Measurements from ENCODE around the gene VPS13D. TPM values are rescaled to one million over a fixed set of nuclear protein-coding genes. Genes with fewer than 3 reads are reported as not detected.

The VPS13D gene
- total and polyA plus RNA-seq, 2 of the 4 experiments (the other 2 are of a cell fraction) = 9.0 to 16.3 TPM

- no peak overlapping the region for H2AK5ac ChIP-seq (ENCODE audit: low read depth, low read length)
- ChIA-PET CTCF (interaction anchor here (1.0 to 1.6 kb wide), 5 partner anchors 11 to 152 kb away, joined by 3 to 6 read pairs (median 3); no protein-coding TSS in a partner anchor), POLR2A (ENCODE audit: unreplicated experiment) (interaction anchor here (0.6 kb wide), 1 partner anchor 16 kb away, joined by 3 read pairs; no protein-coding TSS in a partner anchor)
- no peaks in the 10 kb centered on the region for H3K9me1 ChIP-seq (ENCODE audit: insufficient read depth, low read length)
- no peak overlapping the region for H2BK5ac ChIP-seq (ENCODE audit: low read depth, low read length, poor library complexity, severe bottlenecking)
- H3K27me3 ChIP-seq (ENCODE audit: control insufficient read depth, insufficient read depth, low read length) = no peaks in the 10 kb centered on the region
- in situ Hi-C loops (cut with MboI; ENCODE audit: low sequenced_read_pairs) (no loop called here), dilution Hi-C loops (cut with HindIII; ENCODE audit: low sequenced_read_pairs, unreplicated experiment) (no loop called here), intact Hi-C loops (cut with micrococcal nuclease) (loop anchor here (1.0 to 5.0 kb wide), 2 partner anchors 152 to 1146 kb away; no protein-coding TSS in a partner anchor)
- H3K23ac ChIP-seq (ENCODE audit: low read depth, low read length) = no peak overlapping the region
- ATAC-seq (ENCODE audit: low read depth) = peak; percentile 80
- no peak overlapping the region for H2AFZ ChIP-seq (replicated peaks; ENCODE audit: low read length, poor library complexity)
- DNase-seq = peak; percentile 51
- H3K4ac ChIP-seq (ENCODE audit: low read depth, low read length) = no peak overlapping the region
- no peak overlapping the region for H2AK9ac ChIP-seq (replicated peaks; ENCODE audit: low read depth, low read length, poor library complexity)
- H3K4me1 ChIP-seq (ENCODE audit: control insufficient read depth, insufficient read depth, low read length) = no peaks in the 10 kb centered on the region
- no peak overlapping the region; the same call in 1 of the 2 replicates for H3K56ac ChIP-seq (ENCODE audit: extremely low read depth, insufficient read depth, low read length)
- no peaks in the 10 kb centered on the region; the same call in 1 of the 2 replicates for H4K20me1 ChIP-seq (ENCODE audit: insufficient read depth, low read length)
- no peaks in the 10 kb centered on the region for H3K9me3 ChIP-seq (ENCODE audit: control insufficient read depth, insufficient read depth, low read length)
- H4K5ac ChIP-seq (ENCODE audit: low read depth, low read length) = no peak overlapping the region
- H2BK20ac ChIP-seq (ENCODE audit: low read depth, low read length) = no peak overlapping the region
- H3K4me3 ChIP-seq (ENCODE audit: insufficient read depth, low read depth, low read length) = no peak overlapping the region
- H2BK15ac ChIP-seq (ENCODE audit: low read depth, low read length) = no peak overlapping the region
- peaks cover 0 to 7% of the 10 kb centered on the region in 2 experiments; a peak in 1 of 4 replicates for H3K79me1 ChIP-seq (ENCODE audit: low read depth in 1 of 2, low read length in 2 of 2)
- H3K27ac ChIP-seq (ENCODE audit: insufficient read depth, low read length) = no peak overlapping the region
- no peak overlapping the region for H4K91ac ChIP-seq (ENCODE audit: insufficient read depth, low read depth, low read length)
- H3K36me3 ChIP-seq (ENCODE audit: control insufficient read depth, insufficient read depth, low read length) = peaks cover 35% of the 10 kb centered on the region
- no peak overlapping the region for H3K4me2 ChIP-seq (ENCODE audit: low read depth, low read length)
- no peak for TF ChIP-seq RFX5 (IDR thresholded peaks at IDR 0.05; ENCODE audit: low read depth, low read length)
- no peak for TF ChIP-seq FOS (IDR thresholded peaks at IDR 0.05; ENCODE audit: low read depth, low read length)
- TF ChIP-seq, protein P1, sequence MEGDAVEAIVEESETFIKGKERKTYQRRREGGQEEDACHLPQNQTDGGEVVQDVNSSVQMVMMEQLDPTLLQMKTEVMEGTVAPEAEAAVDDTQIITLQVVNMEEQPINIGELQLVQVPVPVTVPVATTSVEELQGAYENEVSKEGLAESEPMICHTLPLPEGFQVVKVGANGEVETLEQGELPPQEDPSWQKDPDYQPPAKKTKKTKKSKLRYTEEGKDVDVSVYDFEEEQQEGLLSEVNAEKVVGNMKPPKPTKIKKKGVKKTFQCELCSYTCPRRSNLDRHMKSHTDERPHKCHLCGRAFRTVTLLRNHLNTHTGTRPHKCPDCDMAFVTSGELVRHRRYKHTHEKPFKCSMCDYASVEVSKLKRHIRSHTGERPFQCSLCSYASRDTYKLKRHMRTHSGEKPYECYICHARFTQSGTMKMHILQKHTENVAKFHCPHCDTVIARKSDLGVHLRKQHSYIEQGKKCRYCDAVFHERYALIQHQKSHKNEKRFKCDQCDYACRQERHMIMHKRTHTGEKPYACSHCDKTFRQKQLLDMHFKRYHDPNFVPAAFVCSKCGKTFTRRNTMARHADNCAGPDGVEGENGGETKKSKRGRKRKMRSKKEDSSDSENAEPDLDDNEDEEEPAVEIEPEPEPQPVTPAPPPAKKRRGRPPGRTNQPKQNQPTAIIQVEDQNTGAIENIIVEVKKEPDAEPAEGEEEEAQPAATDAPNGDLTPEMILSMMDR (conservative IDR thresholded peaks at IDR 0.05; ENCODE audit: low read depth, low read length) = peak; percentile 54
- peak; percentile 58 for TF ChIP-seq RAD21 (IDR thresholded peaks at IDR 0.05; ENCODE audit: low read length)
- no peak overlapping the region for H2BK120ac ChIP-seq (ENCODE audit: low read depth, low read length)
- BruUV-seq (replicated peaks) = TSS peak; percentile 82
- WGBS, 2 experiments (ENCODE audit: extremely low coverage in 2 of 2, insufficient read length in 1 of 2) = 64% methylated on average over 5 of the region's 7 CpGs; no CpG with 5 or more reads in 1 of the 2 experiments
- H3K18ac ChIP-seq (ENCODE audit: low read depth, low read length) = no peak overlapping the region
- H3K14ac ChIP-seq (replicated peaks; ENCODE audit: low read depth, low read length) = no peak overlapping the region
- H3K9ac ChIP-seq (ENCODE audit: low read depth, low read length) = no peak overlapping the region
- H4K8ac ChIP-seq (ENCODE audit: low read depth in 2 of 2, low read length in 2 of 2) = no peak overlapping the region
Measured at GRCh38 chr1:12276225-12276624, 46.4 kb downstream of the VPS13D start.
